Thymus (tissue), 14 donors: ENCODE results near the gene NXNL2. TPM values are rescaled to one million over a fixed set of nuclear protein-coding genes. Genes with fewer than 3 reads are reported as not detected.

Experiments used
- DNase-seq, 9 donors: peaks; one replicate each; pipeline ENCODE4 v3.0.0-alpha.2; 2013; ENCODE audit warnings: low spot score in 9 of 9, low read depth in 6 of 9, missing footprints in 1 of 9
- H3K27ac ChIP-seq, 2 donors: one replicate each; pipeline ENCODE4 v1.5.1; 2013; ENCODE audit warnings: control low read depth in 1 of 2, low read depth in 1 of 2, low read length in 1 of 2, mild to moderate bottlenecking in 1 of 2, moderate library complexity in 1 of 2
- H3K27me3 ChIP-seq, 2 donors: one replicate each; pipeline ENCODE4 v1.5.1; 2013; ENCODE audit warnings: low read length in 1 of 2; ENCODE audit not compliant: control insufficient read depth in 2 of 2, insufficient read depth in 1 of 2
- H3K36me3 ChIP-seq, 2 donors: one replicate each; pipeline ENCODE4 v1.5.1; 2013; ENCODE audit warnings: low read length in 1 of 2, mild to moderate bottlenecking in 1 of 2, moderate library complexity in 1 of 2; ENCODE audit not compliant: control insufficient read depth in 2 of 2, insufficient read depth in 2 of 2
- H3K4me1 ChIP-seq, 2 donors: one replicate each; pipeline ENCODE4 v1.5.1; 2013; ENCODE audit warnings: low read length in 2 of 2; ENCODE audit not compliant: control insufficient read depth in 2 of 2, insufficient read depth in 2 of 2
- H3K4me3 ChIP-seq, 2 donors: one replicate each; pipeline ENCODE4 v1.5.1; 2013; ENCODE audit warnings: low read length in 2 of 2, control low read depth in 1 of 2, mild to moderate bottlenecking in 1 of 2
- H3K9me3 ChIP-seq, 2 donors: one replicate each; pipeline ENCODE4 v1.5.1; 2013; ENCODE audit warnings: low read length in 1 of 2, mild to moderate bottlenecking in 1 of 2; ENCODE audit not compliant: control insufficient read depth in 2 of 2, insufficient read depth in 1 of 2
- WGBS: extraction: QIAGEN DNeasy Blood & Tissue Kit; methylation state at CpG from one replicate; pipeline ENCODE4 v1.1.7; 2013; 5-methylcytosine and 5-hydroxymethylcytosine counted together
- long read RNA-seq, 10 donors: transcript quantifications; one replicate each; lab custom pipeline, GENCODE V29; 2026
- polyA plus RNA-seq: library from polyadenylated mRNA; stranded (reverse); fragments of 200-250 nt; gene quantifications from one replicate; pipeline ENCODE4 v1.2.3, GENCODE V29; 2013
- total RNA-seq: library from RNA; stranded (reverse); fragments of 120-200 nt; gene quantifications from one replicate; pipeline ENCODE4 v1.2.4, GENCODE V29; 2013
- donor health status: healthy.

Gene NXNL2
- total RNA-seq (0.05 TPM), polyA plus RNA-seq (0.34 TPM)
- long read RNA-seq, donor 1, result 0 reads
- long read RNA-seq, donor 2, result 0 reads
- long read RNA-seq, donor 3, result 0 reads
- long read RNA-seq, donor 4, result 0 reads
- long read RNA-seq, donor 5, partial matches to known transcripts, result 0 of 1 reads
- long read RNA-seq, donor 5, other reads (novel, unspliced or antisense), result 0 of 1 reads
- long read RNA-seq, donor 6, result 0 reads
- long read RNA-seq, donor 7, result 0 reads
- long read RNA-seq, donor 8, result 0 reads
- long read RNA-seq, donor 9, result 0 reads
- long read RNA-seq, donor 10, result 0 reads

GRCh38 chr9:88534456-88535225, at the start of gene NXNL2:
Gene NXNL2, plus strand, starts transcription at chr9:88535178. Its CDS starts 257 bp downstream, at chr9:88535435.
- Histone ChIP-seq H3K27me3 (peaks cover 53 to 77% of the 10 kb centered on the region in 2 donors), H3K4me1 (peaks cover 6 to 44% of the 10 kb centered on the region in 2 donors), H3K4me3 (peak within 1 kb of the TSS; percentile 12 to 13), H3K9me3 (peaks cover 0 to 5% of the 10 kb centered on the region in 2 donors), H3K36me3 (no peaks in the 10 kb centered on the region), H3K27ac (no peak within 1 kb of the TSS)
- 3% methylated on average over 62 of the region's 62 CpGs for WGBS
- peak in 3 of 9 donors; percentile 30 to 50 (median 42) for DNase-seq

- no peaks in the 10 kb centered on the region for H3K9me3 ChIP-seq
- H3K4me3 ChIP-seq, result no peak overlapping the region
- no peaks in the 10 kb centered on the region for H3K27me3 ChIP-seq
- no peaks in the 10 kb centered on the region for H3K36me3 ChIP-seq
- 96% methylated on average over 4 of the region's 4 CpGs for WGBS
- DNase-seq, result no peak
- peaks cover 0 to 7% of the 10 kb centered on the region in 2 donors for H3K4me1 ChIP-seq
- H3K27ac ChIP-seq, result no peak overlapping the region
Measured at GRCh38 chr9:88488166-88488565, 46.8 kb upstream of the NXNL2 start.

- WGBS, result 97% methylated on average over 17 of the region's 17 CpGs
- no peak overlapping the region for H3K27ac ChIP-seq
- H3K36me3 ChIP-seq, result no peaks in the 10 kb centered on the region
- no peak for DNase-seq
- H3K4me3 ChIP-seq, result no peak overlapping the region
- H3K9me3 ChIP-seq, result no peaks in the 10 kb centered on the region
- no peaks in the 10 kb centered on the region for H3K27me3 ChIP-seq
- H3K4me1 ChIP-seq, result no peaks in the 10 kb centered on the region
Measured at GRCh38 chr9:88494983-88495721, 39.8 kb upstream of the NXNL2 start.

- Histone ChIP-seq H3K4me3 (no peak overlapping the region), H3K27me3 (no peaks in the 10 kb centered on the region), H3K36me3 (no peaks in the 10 kb centered on the region), H3K4me1 (no peaks in the 10 kb centered on the region), H3K27ac (no peak overlapping the region), H3K9me3 (no peaks in the 10 kb centered on the region)
- 97% methylated on average over 2 of the region's 2 CpGs for WGBS
- no peak for DNase-seq
Measured at GRCh38 chr9:88497224-88497623, 37.8 kb upstream of the NXNL2 start.

DNA sequence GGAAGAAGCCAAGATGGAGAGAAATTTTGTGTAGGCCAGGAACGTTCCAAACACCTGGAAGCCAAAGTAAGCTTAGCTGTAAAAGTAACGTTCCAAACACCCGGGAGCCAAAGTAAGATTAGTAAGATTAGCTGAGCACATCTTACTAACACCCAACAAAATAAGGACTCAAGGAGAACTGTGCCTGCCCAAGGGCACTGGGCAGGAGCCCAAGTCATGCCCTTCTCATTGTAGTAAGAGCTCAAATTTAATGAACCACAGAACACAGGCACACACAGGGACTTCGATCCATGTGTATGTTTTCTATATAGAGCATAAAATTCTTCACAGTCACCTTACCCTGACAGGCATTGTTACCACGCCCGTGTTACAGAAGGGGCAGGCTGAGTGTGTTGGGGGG, 36.1 kb upstream of the NXNL2 start:
- WGBS, result 94% methylated on average over 6 of the region's 6 CpGs
- H3K4me1 ChIP-seq, result no peaks in the 10 kb centered on the region
- H3K27me3 ChIP-seq, result no peaks in the 10 kb centered on the region
- H3K36me3 ChIP-seq, result no peaks in the 10 kb centered on the region
- no peak overlapping the region for H3K27ac ChIP-seq
- H3K9me3 ChIP-seq, result no peaks in the 10 kb centered on the region
- no peak for DNase-seq
- H3K4me3 ChIP-seq, result no peak overlapping the region

DNA sequence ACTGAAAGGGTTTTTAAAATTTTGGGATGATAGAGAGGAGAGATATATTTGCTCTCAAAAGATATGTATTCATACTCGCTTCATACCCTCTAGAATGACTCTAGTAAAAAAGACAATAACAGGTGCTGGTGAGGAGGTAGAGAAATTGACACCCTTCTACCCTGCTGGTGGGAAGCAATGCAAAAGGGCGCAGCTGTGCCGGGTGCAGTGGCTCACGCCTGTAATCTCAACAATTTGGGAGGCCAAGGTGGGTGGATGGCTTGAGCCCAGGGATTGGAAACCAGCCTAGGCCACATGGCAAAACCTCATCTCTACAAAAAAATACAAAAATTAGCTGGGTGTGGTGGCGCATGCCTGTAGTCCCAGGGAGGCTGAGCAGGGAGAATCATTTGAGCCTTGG, 33.9 kb upstream of the NXNL2 start:
- no peak overlapping the region for H3K27ac ChIP-seq
- DNase-seq, result no peak
- H3K4me3 ChIP-seq, result no peak overlapping the region
- H3K36me3 ChIP-seq, result no peaks in the 10 kb centered on the region
- 98% methylated on average over 5 of the region's 5 CpGs for WGBS
- no peaks in the 10 kb centered on the region for H3K27me3 ChIP-seq
- H3K9me3 ChIP-seq, result no peaks in the 10 kb centered on the region
- H3K4me1 ChIP-seq, result no peaks in the 10 kb centered on the region

DNA sequence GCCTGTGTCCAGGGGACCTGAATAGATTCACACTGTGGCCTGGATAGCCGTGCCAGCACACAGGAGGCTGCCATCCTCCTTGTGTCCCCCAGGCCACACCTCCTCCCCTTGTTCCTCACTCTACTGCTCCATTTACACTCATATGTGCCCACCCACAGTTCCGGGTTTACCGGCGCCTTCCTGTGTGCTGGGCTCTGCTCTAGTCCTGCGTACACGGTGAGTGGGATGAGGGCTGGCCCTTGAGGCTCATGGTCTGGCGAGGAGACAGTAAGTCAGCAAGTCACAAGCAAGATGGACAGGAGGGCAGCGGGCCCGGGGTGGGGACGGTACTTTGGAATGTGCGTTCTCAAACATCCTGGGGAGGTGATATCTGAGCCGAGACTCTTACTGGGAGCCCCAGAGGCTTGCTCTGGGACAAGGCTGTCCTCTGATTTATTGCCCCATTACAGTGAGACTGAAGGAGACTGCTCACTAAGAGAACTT, 32.4 kb upstream of the NXNL2 start:
- H3K36me3 ChIP-seq, result no peaks in the 10 kb centered on the region
- WGBS, result 94% methylated on average over 12 of the region's 12 CpGs
- no peak overlapping the region for H3K27ac ChIP-seq
- H3K4me3 ChIP-seq, result no peak overlapping the region
- no peaks in the 10 kb centered on the region for H3K4me1 ChIP-seq
- no peaks in the 10 kb centered on the region for H3K27me3 ChIP-seq
- no peak for DNase-seq
- no peaks in the 10 kb centered on the region for H3K9me3 ChIP-seq

DNA sequence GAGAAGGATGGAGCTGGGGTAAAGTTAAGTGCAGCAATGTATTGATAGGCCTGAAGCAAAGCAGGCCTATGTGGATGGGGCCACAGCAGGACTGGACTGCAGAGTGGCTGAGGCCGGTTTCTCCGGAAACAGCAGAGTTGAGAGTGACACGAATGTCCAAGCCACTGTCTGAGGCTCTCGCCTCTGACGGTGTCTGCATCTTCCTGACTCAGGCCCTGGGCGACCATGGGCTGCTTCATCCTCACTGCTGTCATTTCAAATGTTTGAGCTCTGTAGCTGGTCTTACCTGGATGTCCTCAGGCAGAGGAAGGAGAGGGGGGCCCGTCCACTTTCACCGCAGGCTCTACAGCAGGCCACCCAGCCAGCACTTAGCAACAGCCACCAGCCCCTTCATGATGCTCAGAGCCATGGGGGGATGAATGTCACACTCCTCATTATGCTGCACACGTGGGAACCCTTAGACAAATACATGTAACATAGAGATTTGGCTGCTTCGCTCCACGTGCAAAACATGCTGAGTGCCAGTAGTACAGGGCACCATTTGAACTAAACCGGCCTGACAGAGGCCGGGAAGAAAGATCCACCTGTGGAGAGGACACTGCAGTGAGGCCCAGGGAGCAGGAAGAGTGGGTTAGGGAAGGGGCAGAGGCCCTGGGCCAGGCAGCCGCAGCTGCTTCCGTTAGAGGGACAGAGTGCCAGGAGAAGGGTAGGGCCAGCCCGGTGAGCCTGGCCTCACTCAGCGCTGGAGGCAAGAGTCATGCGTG, 31.7 kb upstream of the NXNL2 start:
- 97% methylated on average over 18 of the region's 18 CpGs for WGBS
- Histone ChIP-seq H3K4me1 (no peaks in the 10 kb centered on the region), H3K36me3 (no peaks in the 10 kb centered on the region), H3K27ac (no peak overlapping the region), H3K4me3 (no peak overlapping the region), H3K9me3 (no peaks in the 10 kb centered on the region), H3K27me3 (no peaks in the 10 kb centered on the region)
- DNase-seq, result no peak
